HepG2 (cell line): ENCODE data around the gene MXI1. TPM values are rescaled to one million over a fixed set of nuclear protein-coding genes. Genes with fewer than 3 reads are reported as not detected.

Experiments
- HNRNPL ChIP-seq: fragments of 200-400 bp; formaldehyde crosslinking; IDR thresholded peaks from 2 replicates; pipeline ENCODE4 v1.6.1; 2017; ENCODE audit warnings: mild to moderate bottlenecking, low read depth, low read length
- HOXA3 ChIP-seq: sonication (generic); formaldehyde crosslinking; IDR thresholded peaks from 2 replicates; pipeline ENCODE4 v1.5.0; 2020; ENCODE audit warnings: missing genetic modification reagents
- MAZ ChIP-seq, 2 experiments: sonication (generic) in 1 of 2; formaldehyde crosslinking in 1 of 2; IDR thresholded peaks; 2 replicates each; pipeline versions ENCODE4 v1.5.0 to v1.6.1; 2012 to 2020; ENCODE audit warnings: low read depth in 2 of 2, mild to moderate bottlenecking in 2 of 2, borderline replicate concordance in 1 of 2, improper control_type of control experiment in 1 of 2, low read length in 1 of 2, missing genetic modification reagents in 1 of 2, moderate library complexity in 1 of 2
- MXI1 ChIP-seq: IDR thresholded peaks from 3 replicates; pipeline ENCODE4 v1.6.1; 2012; ENCODE audit warnings: low read depth, low read length, inconsistent platforms, borderline replicate concordance
- SMC3 ChIP-seq: IDR thresholded peaks from 2 replicates; pipeline ENCODE4 v1.6.1; 2011; ENCODE audit warnings: low read length, improper control_type of control experiment
- SP1 ChIP-seq, 2 experiments: fragments of 450-650 bp in 1 of 2; sonication (generic) in 1 of 2; formaldehyde crosslinking in 1 of 2; IDR thresholded peaks; 2 replicates each; pipeline versions ENCODE4 v1.4.0 to v1.6.1; 2016 to 2020; ENCODE audit warnings: missing genetic modification reagents in 1 of 2
- SSRP1 ChIP-seq: IDR thresholded peaks from 2 replicates; pipeline ENCODE4 v1.6.1; 2016; ENCODE audit warnings: control low read depth
- STAG1 ChIP-seq: sonication (generic); formaldehyde crosslinking; IDR thresholded peaks from 2 replicates; pipeline ENCODE4 v1.4.0; 2020; ENCODE audit warnings: missing genetic modification reagents
- TEAD3 ChIP-seq: optimal IDR thresholded peaks from 2 replicates; pipeline ENCODE3; 2016; ENCODE audit warnings: borderline replicate concordance
- YEATS4 ChIP-seq: sonication (generic); formaldehyde crosslinking; IDR thresholded peaks from 2 replicates; pipeline ENCODE4 v1.4.0; 2020; ENCODE audit warnings: missing genetic modification reagents, borderline replicate concordance
- ZNF263 ChIP-seq: sonication (generic); formaldehyde crosslinking; IDR thresholded peaks from 2 replicates; pipeline ENCODE4 v1.4.0; 2020; ENCODE audit warnings: missing genetic modification reagents
- ZNF670 ChIP-seq: sonication (generic); formaldehyde crosslinking; IDR thresholded peaks from 2 replicates; pipeline ENCODE4 v1.8.0; 2022; ENCODE audit warnings: mild to moderate bottlenecking, missing genetic modification reagents, borderline replicate concordance
- ZNF883 ChIP-seq: sonication (generic); formaldehyde crosslinking; IDR thresholded peaks from 2 replicates; pipeline ENCODE4 v1.5.1; 2020; ENCODE audit warnings: mild to moderate bottlenecking, missing genetic modification reagents; ENCODE audit errors: not compliant biosample characterization
- ZSCAN31 ChIP-seq: sonication (generic); formaldehyde crosslinking; IDR thresholded peaks from 2 replicates; pipeline ENCODE4 v1.5.0; 2020; ENCODE audit warnings: low read depth, mild to moderate bottlenecking, missing genetic modification reagents
- polyA plus RNA-seq, 8 experiments: library from polyadenylated mRNA; depleted of rRNA in 3 of 8; stranded (reverse) in 7 of 8; unstranded in 1 of 8; fragments of >200 nt; fragmentation: Illumina TruSeq in 4 of 8; extraction: Trizol in 4 of 8; gene quantifications; 2 replicates each; pipeline versions ENCODE4 v1.2.1 to v1.2.3, GENCODE V29; 2011 to 2016; ENCODE audit warnings: low read depth in 4 of 8, missing spikeins in 1 of 8, mixed read lengths in 1 of 8; ENCODE audit not compliant: insufficient read depth in 1 of 8
- total RNA-seq, 5 experiments: library from RNA; depleted of rRNA; stranded (reverse); fragments of >200 nt; fragmentation: Illumina TruSeq; extraction: Trizol; gene quantifications; 2 replicates each; pipeline ENCODE4 v1.2.3, GENCODE V29; 2016; ENCODE audit warnings: low read depth in 1 of 5
- TF ChIP-seq, protein P1 (sequence below): sonication (generic); formaldehyde crosslinking; IDR thresholded peaks from 2 replicates; pipeline ENCODE4 v1.4.0; 2020; ENCODE audit warnings: missing genetic modification reagents
- TF ChIP-seq, protein P2 (sequence below): sonication (generic); formaldehyde crosslinking; IDR thresholded peaks from 2 replicates; pipeline ENCODE4 v1.8.0; 2022; ENCODE audit warnings: missing genetic modification reagents, mild to moderate bottlenecking, borderline replicate concordance
- TF ChIP-seq, protein P3 (sequence below): sonication (generic); formaldehyde crosslinking; IDR thresholded peaks from 2 replicates; pipeline ENCODE4 v1.5.0; 2020; ENCODE audit warnings: mild to moderate bottlenecking, missing genetic modification reagents, moderate library complexity

Gene MXI1
- total and polyA plus RNA-seq, 2 of the 13 experiments (the other 11 are each of a cell fraction or from before 2014, with no cell fraction given), result 6.6 to 22.0 TPM

DNA sequence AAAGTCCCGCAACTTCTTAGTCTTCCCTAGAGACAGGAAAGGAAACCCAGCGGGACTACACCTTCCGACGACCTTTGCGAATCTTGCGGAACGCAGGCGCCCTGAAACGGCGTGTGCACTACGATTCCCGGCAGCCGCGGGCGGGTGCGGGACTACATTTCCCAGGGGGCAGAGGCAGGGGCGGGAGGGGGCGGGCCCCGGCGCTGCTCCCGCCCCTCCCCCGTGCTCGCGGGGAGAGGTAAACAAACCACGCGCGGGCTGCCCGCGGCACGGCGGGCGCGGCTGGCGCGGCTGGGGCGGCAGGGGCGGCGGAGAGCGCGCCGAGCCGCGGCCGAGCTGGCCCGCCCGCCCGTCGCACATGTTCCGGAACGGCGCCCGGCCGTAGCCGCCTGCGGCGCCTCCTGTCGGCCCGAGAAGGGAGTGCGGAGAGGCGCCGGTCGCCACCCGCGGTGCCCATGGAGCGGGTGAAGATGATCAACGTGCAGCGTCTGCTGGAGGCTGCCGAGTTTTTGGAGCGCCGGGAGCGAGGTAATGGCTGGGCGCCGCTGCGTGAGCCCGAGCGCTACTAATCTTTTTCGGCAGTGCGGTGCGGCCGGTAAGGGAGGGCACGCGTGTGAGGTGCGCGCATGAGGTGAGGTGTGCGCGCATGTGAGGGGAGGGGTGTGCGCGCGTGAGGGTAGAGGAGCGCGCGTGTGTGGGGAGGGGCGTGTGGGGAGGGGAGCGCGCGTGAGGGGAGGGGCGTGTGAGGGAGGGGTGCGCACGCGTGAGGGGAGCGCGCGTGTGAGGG lies 18.5 kb downstream of the MXI1 start (continued):
- TF ChIP-seq SMC3, result peak; percentile 18; the same call in 1 of the 2 replicates
- peak; percentile 56 for TF ChIP-seq TEAD3 (CRISPR knock-in tag)
- TF ChIP-seq ZSCAN31 (CRISPR knock-in tag), result peak; percentile 59; the same call in 1 of the 2 replicates
- TF ChIP-seq SP1 (IDR thresholded peaks at IDR 0.05), result no peak
- TF ChIP-seq SP1 (CRISPR knock-in tag; IDR thresholded peaks at IDR 0.05), result peak; percentile 87
- TF ChIP-seq ZNF883 (CRISPR knock-in tag), result no peak
- no peak for TF ChIP-seq ZNF263
- peak; percentile 68 for TF ChIP-seq YEATS4 (CRISPR knock-in tag)
- TF ChIP-seq ZNF670 (CRISPR knock-in tag), result peak; percentile 30; the same call in 1 of the 2 replicates
- TF ChIP-seq, protein P1, sequence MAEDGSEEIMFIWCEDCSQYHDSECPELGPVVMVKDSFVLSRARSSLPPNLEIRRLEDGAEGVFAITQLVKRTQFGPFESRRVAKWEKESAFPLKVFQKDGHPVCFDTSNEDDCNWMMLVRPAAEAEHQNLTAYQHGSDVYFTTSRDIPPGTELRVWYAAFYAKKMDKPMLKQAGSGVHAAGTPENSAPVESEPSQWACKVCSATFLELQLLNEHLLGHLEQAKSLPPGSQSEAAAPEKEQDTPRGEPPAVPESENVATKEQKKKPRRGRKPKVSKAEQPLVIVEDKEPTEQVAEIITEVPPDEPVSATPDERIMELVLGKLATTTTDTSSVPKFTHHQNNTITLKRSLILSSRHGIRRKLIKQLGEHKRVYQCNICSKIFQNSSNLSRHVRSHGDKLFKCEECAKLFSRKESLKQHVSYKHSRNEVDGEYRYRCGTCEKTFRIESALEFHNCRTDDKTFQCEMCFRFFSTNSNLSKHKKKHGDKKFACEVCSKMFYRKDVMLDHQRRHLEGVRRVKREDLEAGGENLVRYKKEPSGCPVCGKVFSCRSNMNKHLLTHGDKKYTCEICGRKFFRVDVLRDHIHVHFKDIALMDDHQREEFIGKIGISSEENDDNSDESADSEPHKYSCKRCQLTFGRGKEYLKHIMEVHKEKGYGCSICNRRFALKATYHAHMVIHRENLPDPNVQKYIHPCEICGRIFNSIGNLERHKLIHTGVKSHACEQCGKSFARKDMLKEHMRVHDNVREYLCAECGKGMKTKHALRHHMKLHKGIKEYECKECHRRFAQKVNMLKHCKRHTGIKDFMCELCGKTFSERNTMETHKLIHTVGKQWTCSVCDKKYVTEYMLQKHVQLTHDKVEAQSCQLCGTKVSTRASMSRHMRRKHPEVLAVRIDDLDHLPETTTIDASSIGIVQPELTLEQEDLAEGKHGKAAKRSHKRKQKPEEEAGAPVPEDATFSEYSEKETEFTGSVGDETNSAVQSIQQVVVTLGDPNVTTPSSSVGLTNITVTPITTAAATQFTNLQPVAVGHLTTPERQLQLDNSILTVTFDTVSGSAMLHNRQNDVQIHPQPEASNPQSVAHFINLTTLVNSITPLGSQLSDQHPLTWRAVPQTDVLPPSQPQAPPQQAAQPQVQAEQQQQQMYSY (CRISPR knock-in tag), result peak; percentile 11; the same call in 1 of the 2 replicates
- peak; percentile 28 for TF ChIP-seq STAG1
- TF ChIP-seq, protein P2, sequence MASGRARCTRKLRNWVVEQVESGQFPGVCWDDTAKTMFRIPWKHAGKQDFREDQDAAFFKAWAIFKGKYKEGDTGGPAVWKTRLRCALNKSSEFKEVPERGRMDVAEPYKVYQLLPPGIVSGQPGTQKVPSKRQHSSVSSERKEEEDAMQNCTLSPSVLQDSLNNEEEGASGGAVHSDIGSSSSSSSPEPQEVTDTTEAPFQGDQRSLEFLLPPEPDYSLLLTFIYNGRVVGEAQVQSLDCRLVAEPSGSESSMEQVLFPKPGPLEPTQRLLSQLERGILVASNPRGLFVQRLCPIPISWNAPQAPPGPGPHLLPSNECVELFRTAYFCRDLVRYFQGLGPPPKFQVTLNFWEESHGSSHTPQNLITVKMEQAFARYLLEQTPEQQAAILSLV (CRISPR knock-in tag), result 0 out of 2 replicates have a peak, but pooled peaks have one; percentile 33
- TF ChIP-seq HNRNPL, result peak; percentile 71; the same call in 1 of the 2 replicates
- TF ChIP-seq MXI1, result peak; percentile 72; the same call in 2 of the 3 replicates
- TF ChIP-seq, protein P3, sequence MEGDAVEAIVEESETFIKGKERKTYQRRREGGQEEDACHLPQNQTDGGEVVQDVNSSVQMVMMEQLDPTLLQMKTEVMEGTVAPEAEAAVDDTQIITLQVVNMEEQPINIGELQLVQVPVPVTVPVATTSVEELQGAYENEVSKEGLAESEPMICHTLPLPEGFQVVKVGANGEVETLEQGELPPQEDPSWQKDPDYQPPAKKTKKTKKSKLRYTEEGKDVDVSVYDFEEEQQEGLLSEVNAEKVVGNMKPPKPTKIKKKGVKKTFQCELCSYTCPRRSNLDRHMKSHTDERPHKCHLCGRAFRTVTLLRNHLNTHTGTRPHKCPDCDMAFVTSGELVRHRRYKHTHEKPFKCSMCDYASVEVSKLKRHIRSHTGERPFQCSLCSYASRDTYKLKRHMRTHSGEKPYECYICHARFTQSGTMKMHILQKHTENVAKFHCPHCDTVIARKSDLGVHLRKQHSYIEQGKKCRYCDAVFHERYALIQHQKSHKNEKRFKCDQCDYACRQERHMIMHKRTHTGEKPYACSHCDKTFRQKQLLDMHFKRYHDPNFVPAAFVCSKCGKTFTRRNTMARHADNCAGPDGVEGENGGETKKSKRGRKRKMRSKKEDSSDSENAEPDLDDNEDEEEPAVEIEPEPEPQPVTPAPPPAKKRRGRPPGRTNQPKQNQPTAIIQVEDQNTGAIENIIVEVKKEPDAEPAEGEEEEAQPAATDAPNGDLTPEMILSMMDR, result peak; percentile 70
- 0 out of 2 replicates have a peak, but pooled peaks have one; percentile 11 for TF ChIP-seq SSRP1 (CRISPR knock-in tag)
- TF ChIP-seq HOXA3, result peak; percentile 44; the same call in 1 of the 2 replicates
- TF ChIP-seq MAZ (IDR thresholded peaks at IDR 0.05; ENCODE audit: borderline replicate concordance, low read depth, low read length), result peak; percentile 85
- TF ChIP-seq MAZ (CRISPR knock-in tag; IDR thresholded peaks at IDR 0.05; ENCODE audit: low read depth), result no peak
